Measurements from ENCODE around the gene GCK.

GRCh38 chr7:44101303-44101965 lies 87.8 kb downstream of the GCK start:
- TF ChIP-seq TAF1 (IDR thresholded peaks at IDR 0.05; ENCODE audit: low read depth) (no peak), EP300 (IDR thresholded peaks at IDR 0.05; ENCODE audit: borderline replicate concordance) (no peak), USF1 (IDR thresholded peaks at IDR 0.05) (no peak), YY1 (IDR thresholded peaks at IDR 0.05; ENCODE audit: low read depth) (no peak), CEBPB (IDR thresholded peaks at IDR 0.05) (no peak), RAD21 (IDR thresholded peaks at IDR 0.05; ENCODE audit: low read depth) (no peak), ZBTB7A (IDR thresholded peaks at IDR 0.05; ENCODE audit: low read depth) (no peak), TCF12 (IDR thresholded peaks at IDR 0.05; ENCODE audit: low read depth) (no peak), FOXM1 (IDR thresholded peaks at IDR 0.05; ENCODE audit: borderline replicate concordance, low read depth) (no peak), EGR1 (IDR thresholded peaks at IDR 0.05) (no peak), CREB1 (IDR thresholded peaks at IDR 0.05; ENCODE audit: low read depth) (no peak), TEAD4 (IDR thresholded peaks at IDR 0.05) (no peak)
- TF ChIP-seq, protein P1, sequence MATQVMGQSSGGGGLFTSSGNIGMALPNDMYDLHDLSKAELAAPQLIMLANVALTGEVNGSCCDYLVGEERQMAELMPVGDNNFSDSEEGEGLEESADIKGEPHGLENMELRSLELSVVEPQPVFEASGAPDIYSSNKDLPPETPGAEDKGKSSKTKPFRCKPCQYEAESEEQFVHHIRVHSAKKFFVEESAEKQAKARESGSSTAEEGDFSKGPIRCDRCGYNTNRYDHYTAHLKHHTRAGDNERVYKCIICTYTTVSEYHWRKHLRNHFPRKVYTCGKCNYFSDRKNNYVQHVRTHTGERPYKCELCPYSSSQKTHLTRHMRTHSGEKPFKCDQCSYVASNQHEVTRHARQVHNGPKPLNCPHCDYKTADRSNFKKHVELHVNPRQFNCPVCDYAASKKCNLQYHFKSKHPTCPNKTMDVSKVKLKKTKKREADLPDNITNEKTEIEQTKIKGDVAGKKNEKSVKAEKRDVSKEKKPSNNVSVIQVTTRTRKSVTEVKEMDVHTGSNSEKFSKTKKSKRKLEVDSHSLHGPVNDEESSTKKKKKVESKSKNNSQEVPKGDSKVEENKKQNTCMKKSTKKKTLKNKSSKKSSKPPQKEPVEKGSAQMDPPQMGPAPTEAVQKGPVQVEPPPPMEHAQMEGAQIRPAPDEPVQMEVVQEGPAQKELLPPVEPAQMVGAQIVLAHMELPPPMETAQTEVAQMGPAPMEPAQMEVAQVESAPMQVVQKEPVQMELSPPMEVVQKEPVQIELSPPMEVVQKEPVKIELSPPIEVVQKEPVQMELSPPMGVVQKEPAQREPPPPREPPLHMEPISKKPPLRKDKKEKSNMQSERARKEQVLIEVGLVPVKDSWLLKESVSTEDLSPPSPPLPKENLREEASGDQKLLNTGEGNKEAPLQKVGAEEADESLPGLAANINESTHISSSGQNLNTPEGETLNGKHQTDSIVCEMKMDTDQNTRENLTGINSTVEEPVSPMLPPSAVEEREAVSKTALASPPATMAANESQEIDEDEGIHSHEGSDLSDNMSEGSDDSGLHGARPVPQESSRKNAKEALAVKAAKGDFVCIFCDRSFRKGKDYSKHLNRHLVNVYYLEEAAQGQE (IDR thresholded peaks at IDR 0.05; ENCODE audit: low read depth) = no peak
- TF ChIP-seq, protein P2, sequence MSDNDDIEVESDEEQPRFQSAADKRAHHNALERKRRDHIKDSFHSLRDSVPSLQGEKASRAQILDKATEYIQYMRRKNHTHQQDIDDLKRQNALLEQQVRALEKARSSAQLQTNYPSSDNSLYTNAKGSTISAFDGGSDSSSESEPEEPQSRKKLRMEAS (IDR thresholded peaks at IDR 0.05) = no peak
